Epidermal melanocyte (primary cell): Measurements from ENCODE around the gene NKAIN4.

Source experiments
- DNase-seq: peaks from one replicate; pipeline ENCODE4 v3.0.0; 2011; ENCODE audit warnings: low spot score; ENCODE audit not compliant: insufficient read length

NKAIN4 gene

GRCh38 chr20:63288581-63289251 lies 34.5 kb upstream of the NKAIN4 start:
- no peak for DNase-seq

DNA sequence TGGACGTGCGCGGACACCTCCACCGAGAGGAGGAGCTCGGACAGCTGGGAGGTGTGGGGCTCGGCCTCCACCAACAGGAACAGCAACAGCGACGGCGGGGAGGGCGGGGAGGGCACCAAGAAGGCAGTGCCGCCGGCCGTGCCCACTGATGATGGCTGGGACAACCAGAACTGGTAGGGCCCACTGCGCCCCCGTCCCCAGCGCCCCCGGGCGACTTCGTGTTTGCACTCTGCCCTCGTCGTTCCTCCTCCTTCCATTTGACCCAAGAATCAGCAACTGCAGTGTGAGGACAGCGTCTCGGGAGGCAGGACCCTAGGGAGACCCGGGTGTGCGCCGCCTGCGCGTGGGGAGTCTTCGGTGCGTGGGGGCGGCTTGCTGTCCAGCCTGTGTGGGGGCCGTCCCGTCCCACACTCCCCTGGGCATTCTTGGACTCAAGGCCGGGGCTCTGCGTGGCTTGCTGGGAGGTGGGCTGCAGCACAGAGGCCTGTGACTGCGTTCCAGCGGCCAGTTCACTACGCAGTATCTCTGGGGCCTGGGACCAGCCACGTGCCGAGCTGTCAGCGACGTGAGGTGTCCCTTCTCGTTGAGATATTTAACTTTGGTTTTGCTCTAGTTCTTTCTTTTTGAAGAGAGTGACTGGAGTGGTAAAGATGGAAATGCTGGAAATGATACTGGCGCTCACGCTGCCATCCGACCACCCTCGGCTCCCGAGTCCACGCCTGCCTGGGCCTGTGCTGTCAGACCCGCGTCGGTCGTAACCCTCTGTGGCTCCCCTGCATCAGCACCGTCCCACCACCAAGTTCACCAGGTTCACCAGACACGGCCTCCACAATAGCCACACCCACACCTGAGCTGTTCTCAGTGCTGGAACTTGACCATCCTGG lies 33.7 kb upstream of the NKAIN4 start:
- DNase-seq = no peak

DNA sequence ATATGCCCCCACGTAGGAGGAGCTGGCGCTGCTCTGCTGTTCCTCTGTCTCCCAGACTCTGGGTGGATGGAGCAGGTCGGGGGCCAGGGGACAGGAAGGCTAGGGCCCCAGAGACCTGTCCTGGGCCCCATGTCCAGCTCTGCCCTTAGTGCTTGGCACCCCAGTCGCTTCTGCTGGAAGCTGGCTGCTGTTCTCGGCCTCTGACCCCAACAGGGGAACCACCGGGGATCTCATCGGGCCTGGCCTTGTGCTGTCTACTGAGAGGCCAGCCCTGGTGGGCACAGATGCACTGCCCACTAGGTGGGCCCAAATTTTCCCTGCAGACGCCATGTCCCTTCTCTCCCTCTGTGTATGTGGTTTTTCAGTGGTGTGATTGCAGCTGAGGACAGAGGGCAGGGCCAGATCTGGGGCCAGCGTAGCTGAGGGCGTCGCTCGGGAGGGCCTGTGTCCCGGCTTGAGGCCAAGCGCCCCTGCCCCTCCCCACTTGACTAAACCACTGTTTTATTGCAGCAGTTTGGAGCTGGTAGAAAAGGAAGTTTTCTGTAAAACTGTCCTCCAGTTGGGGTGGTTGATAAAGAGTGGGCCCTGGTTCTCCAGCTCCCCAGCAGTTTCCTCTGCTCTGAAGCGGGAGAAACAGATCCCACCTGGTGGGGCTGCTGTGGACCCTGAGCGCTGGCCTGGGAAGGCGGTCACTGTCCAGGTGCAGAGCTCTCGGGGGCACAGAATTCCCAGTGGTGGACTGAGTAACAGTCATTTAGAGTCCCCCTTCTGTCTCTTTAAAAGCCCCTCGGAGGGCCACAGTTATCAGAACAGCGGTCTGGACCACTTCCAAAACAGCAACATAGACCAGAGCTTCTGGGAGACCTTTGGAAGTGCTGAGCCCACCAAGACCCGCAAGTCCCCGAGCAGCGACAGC lies 32.8 kb upstream of the NKAIN4 start:
- no peak for DNase-seq

DNA sequence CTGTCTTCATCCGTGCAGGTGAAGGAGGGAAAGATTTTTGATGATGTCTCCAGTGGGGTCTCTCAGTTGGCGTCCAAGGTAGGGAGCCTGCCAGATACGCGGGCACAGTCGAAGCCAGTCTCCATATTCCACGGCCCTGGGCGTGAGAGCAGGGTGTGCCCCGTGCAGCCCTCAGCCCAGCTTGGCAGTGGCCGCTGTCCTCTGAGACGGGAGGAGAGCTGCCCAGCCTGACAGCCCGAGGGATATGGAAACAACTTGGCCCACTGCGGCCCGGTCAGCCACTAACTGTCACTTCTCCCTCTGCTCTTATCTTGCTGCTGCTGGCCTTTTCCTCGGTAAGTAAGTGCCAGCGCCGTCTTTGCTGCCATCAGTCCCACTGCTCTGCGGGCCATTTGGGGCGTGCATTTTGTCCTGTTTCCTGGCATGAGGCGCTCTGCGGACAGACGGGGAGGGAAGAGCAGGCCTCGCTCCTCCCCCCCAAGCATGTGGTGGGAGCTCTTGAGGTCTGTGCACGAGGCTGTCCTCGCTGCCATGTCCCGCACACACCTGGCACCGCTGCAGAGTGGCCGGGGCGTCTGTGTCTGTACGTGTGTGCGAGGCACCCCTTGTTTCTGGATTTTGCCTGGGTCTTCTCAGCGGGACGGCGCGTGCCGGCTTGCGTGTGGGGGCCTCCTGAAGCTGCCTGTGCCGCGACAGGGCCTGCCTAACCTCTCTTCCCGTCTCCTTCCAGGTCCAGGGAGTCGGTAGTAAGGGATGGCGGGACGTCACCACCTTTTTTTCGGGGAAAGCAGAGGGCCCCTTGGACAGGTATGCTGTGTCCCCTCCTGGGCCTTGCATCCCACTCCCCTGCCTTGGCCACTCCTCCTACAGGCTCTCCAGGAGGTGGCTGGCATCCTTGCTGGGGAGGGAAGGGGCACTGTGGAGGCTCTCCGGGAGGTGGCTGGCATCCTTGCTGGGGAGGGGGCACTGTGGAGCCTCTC lies 31.7 kb upstream of the NKAIN4 start:
- no peak for DNase-seq

GRCh38 chr20:63284981-63285524 lies 30.8 kb upstream of the NKAIN4 start:
- no peak for DNase-seq

DNA sequence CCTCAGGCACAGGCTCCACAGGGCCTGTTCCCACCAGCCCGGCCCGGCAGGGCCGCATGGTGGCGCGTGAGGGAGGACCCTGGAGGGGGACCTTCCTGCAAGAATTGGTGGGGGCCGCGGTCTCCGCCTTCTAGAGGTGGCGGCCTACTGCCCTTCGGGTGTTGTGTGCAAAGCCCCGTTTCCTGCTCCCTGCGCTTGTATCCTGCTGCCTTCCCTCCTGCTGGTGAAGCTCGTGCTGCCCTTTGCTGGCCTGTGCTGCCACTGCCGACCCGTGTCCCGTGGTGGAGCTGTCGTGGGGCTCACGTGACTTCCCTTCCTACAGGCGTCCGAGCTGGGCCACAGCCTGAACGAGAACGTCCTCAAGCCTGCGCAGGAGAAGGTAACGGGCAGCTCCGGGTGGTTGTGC lies 30.3 kb upstream of the NKAIN4 start:
- no peak for DNase-seq

DNA sequence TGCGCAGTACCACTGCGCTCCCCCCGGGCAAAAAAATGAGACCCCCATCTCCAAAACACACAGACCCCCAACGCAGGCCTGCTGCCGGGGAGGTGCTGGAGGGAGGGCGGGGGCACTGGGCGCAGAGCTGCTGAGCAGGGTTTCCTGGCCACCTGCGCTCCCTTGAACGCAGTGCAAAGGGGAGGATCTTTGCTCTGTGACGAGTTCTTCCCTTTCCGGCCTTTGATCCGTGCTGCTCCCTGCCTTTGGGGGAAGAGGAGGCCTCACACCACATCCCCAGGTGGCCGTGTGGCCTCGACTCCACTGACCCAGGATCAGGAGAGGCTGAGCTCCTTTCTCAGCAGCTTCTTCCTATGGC lies 29.8 kb upstream of the NKAIN4 start:
- no peak for DNase-seq

DNA sequence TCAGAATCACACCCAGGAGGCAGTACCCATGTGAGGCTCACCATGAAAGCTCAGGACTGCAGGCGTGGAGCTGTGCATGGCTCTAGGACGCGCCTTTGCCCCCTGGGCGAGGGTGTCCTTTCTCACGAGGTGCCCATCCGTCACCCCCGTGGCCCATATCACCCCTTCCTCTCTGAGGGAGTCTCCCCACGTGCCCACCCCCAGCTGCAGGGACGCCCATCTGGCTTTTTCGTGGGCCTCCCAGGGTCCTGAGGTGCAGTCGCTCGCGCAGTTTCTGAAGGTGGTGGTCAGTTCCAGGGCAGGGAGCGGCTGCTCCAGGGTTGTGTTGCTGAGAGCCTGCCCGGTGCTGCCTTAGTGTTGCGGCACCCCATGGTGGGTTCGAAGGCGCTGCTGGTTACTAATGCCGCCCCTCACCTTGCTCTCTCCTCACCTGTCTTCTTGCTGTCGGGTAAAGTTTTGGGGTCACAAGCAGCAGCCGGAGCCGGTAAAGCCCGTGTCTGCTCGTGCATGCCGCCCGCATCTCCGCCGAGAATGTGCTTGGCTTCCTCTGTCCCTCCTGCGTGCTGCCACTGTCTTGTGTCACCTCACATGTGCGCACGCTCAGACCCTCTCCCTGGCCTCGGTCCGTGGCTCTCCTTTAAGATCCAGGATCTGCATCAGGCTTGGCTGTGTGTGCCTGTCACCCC lies 29.3 kb upstream of the NKAIN4 start:
- DNase-seq = no peak

DNA sequence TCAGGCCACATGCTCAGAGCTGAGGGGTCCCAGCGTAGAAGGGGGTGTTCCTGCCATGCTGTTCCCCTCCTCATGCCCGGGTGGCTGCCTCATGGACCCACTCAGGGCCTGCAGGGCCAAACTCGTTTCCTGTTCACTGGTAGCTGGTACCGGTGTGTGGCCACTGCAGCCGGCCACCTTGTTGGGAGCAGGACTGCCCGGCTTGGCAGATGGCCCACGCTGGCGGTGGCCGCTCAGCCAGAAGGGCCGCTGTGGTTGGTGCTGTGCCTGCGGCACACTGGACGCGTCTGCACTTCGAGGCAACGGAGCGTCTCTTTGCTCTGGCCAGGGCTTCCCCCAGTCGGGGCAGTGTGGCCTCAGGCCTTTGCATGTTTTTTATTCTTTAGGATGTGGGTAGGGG lies 28.7 kb upstream of the NKAIN4 start:
- DNase-seq = no peak

DNA sequence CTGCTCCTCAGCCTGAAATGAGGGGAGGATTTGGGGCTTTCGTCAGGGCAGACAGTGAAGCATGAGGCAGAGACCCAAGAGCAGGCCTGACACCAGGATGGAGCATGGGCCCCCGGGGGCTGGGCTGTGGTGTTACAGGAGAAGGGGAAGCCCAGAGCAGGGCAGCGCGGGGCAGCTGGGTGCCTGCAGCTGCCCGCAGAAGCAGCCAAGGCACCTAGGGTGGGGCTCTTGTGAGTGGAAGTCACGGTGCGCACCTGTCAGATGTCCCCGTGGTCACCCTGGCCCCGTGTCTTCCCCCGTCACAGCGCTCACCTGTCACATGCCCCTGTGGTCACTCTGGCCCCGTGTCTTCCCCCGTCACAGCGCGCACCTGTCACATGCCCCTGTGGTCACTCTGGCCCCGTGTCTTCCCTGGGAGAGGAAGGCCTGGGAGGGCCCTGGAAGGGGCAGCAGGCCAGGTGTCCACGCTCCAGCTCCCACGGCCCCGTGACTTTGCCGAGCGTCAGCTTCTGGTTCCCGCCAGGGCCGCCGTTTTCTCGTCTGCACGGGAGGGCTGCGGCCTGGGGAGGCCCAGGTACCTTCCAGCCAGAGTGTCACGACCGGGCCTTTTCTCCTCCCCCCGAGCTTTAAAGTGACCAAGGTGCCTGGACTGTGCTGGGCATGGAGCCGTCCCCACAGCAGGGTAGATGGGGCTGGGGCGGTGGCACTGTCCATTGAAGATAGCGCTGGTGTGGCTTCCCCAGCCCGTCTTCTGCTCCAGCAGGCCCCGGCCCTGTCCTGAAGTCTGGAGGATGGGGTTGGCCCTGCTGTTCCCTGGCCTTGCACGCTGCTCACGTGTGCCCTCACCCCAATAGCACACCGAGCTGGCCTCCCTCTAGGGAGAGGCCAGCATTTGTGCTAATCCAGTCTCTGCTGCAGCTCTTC lies 27.7 kb upstream of the NKAIN4 start:
- no peak for DNase-seq

DNA sequence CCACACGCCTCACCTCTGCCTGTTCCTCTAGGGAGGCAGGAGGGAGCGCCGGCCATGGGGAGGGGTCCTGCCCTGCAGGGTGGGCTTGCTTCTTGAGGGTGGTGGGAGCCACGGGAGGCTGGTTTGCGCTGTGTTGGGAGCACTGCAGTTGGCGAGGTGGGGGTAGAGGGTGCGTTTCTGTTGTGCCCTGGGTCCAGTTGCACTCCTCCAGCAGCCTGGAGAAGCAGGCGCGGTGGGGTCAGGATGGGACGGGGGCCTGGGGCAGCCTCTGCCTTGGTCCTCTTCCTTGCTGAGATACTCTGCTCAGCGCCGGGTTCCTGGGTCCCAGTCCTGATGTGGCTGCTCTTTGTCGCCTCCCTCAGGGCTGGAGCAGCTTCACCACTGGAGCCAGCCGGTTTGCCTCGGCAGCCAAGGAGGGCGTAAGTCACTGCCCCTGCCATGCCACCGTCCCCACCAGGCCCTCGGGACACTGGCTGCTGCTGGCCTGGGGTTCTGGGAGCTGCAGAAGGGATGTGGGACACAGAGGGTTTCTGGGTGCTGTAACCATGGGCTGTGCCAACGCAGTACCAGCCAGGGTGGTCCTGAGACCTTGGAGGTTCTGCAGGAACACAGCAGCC lies 26.8 kb upstream of the NKAIN4 start:
- no peak for DNase-seq

DNA sequence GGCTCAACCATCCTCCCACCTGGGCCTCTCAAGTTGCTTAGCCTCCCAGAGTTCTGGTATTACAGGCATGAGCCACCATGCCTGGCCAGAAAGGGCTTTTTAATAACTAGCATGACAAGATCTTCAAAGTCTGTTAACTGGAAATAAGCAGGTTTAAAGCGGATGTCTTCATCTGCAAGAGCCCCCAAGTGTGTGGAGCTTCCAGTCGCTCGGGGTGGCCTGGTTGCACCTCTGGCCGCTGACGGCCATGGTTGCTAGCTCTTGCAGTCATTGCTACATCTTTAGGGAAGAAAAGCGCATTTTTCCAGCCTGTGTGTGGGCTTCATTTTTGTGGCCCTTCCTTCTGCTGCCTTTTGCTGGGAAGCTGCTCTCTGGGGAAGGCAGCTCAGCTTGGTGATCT lies 26.1 kb upstream of the NKAIN4 start:
- no peak for DNase-seq

DNA sequence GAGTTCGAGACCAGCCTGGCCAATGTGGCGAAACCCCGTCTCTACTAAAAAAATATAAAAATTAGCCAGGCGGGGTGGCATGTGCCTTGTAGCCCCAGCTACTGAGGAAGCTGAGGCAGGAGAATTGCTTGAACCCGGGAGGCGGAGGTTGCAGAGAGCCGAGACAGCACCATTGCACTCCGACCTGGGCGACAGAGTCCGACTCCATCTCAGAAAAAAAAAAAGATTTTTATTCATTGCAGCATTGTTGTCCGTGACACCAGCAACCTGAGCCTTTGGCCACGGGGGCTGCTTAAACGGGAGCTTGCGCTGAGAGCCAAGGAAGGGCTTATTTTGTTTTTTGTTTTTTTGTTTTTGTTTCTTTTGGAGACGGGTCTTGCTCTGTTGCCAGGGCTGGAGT lies 25.7 kb upstream of the NKAIN4 start:
- no peak for DNase-seq

- no peak for DNase-seq
Observed at GRCh38 chr20:63278661-63279060, 24.4 kb upstream of the NKAIN4 start.

DNA sequence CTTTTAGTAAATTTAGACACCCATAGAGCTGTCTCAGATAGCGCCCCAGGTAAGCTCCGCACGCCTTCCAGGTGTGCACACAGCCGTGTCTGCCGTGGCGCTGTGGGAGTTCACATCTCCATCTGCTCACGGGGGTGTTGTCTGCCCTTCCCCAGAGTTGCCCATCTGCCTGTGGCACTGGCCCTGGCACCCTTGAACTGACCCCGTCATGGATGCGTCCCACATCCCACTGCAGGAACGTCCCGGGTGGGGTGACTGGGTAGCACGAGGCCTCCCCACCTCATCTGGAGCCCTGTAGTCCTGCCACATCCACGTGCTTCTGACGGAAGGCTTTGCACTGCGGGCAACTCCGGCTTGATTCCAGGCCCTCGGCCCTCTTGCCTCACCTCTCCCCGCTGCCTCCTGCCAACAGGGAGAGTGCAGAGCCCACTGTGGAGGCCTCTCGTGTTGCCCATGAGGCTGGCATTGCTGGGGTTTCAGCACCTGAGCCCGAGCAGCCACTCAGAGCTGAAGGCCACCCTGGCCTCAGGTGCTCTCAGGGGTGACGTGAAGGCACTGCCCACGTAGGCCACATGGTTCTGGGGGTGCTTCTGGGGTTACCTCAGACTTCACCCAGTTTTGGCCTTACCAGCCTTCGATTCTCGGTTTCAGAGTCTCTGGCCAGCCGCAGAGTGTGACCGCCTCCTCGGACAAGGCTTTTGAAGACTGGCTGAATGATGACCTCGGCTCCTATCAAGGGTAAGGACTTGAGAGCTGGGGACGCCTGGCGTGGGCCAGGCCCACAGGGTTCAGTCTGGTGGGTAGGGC lies 23.4 kb upstream of the NKAIN4 start:
- DNase-seq = no peak

DNA sequence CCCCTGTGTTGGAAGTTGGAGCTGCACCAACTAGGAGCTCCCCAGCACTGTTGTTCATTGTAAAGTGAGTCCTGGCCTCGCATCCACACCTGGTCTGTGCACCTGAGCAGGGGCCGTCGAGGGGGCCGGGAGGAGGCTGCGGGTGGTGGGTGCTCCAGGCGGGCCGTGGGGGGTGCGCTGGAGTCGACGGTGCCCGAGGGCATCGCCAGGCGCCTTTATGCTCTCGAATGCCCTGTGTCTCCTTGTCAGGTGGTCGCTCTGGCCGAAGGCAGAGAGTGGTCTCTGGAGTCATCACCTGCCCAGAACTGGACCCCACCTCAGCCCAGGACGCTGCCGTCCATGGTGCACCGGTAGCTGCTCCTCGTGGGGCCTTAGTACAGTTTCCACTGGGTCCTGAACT lies 22.7 kb upstream of the NKAIN4 start:
- DNase-seq = no peak

- no peak for DNase-seq
Observed at GRCh38 chr20:63275825-63276224, 21.6 kb upstream of the NKAIN4 start.
